ENCODE results near the gene LSM10.
A peak's percentile ranks its signal among the peaks of the same experiment; 100 is the strongest.

The LSM10 gene

DNA sequence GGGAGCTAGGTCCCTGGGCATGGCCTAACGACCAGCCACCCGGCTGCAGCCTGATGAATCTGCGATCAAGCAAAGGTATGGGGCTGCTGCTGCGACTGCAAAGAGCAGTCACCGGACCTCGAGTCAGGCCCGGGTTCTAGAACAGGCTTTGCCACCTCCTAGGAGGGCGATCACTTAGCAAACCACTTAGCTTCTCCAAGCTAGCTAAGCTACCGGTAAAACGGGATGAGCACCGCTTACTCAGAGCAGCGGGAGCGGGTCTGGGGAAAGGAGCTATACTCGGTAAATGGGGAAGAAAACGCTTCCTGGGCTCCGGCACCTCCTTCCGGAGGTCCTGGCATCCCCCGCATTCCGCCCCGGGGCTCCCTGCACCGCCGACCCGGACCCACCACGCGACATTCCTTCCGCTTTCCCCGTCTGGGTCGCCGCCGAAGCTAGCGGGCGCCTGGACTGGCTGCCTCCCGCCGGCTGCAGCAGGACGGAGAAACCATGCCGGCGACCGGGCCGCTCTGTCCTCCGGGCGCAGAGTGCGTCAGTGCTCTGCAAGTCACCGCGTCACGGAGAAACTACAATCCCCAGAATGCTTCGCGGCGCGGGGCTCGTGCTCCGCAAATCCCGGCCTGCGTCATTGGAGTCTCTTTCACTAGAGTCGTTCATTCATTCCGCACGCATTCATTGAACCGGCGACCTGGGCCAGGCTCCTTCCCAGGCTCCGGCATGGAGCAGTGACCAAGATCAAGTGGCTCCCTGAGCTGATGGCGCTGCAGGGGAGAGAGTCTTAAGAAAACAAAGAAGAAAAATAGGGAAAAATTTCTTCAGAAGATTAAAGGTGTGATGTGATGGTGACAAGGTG, at the start of gene LSM10:
Gene LSM10 (minus strand): TSS at position 531 of the 853 bp plus-strand sequence. CDS start 3,779 bp downstream, outside the sequence.
- DNase-seq (ENCODE audit: extremely low read depth in 1 of 2, low read depth in 1 of 2) = peak; percentile 70 to 89

GRCh38 chr1:36447450-36447849, 49.7 kb upstream of the LSM10 start:
- DNase-seq (ENCODE audit: extremely low read depth in 1 of 2, low read depth in 1 of 2) = no peak

DNA sequence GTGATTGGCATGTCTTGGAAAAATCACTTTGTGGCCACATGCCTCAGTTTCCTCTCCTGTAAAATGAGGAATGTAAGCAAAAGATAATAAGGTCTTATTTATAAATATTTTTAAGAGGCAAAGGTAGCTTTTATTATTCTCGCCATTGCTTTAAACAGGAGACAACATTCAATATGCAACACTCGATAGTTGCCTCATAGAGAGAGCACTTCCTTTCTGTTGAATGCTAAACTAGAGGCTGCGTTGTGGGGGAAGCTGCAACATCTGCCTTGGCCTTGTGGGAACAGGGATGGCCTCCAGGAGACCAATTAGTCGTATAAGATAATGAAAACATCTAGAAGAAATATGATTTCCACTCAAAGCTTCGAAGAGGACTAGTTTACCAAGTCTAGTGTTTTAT, 49.0 kb upstream of the LSM10 start:
- no peak for DNase-seq (ENCODE audit: extremely low read depth in 1 of 2, low read depth in 1 of 2)

DNA sequence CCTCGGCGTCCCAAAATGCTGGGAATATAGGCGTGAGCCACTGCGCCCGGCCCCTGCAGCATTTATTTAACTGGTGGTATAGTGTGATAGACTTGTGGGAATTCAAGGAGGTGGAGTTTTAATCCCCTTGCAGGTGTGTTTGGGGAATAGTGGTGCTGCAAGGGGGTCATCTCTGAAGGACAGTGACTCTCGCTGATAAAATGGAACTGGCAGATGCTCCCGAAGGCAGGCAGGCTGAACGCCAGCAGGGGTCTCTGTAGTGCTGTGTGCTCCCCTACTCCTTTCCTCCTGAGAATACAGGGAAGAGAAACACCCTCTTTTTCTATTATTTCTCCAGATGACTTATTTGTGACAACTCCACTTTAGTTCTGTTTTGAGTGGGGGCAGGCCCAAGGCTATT, 48.6 kb upstream of the LSM10 start:
- no peak for DNase-seq (ENCODE audit: extremely low read depth in 1 of 2, low read depth in 1 of 2)

GRCh38 chr1:36443297-36443696, 45.6 kb upstream of the LSM10 start:
- no peak for DNase-seq (ENCODE audit: extremely low read depth in 1 of 2, low read depth in 1 of 2)

DNA sequence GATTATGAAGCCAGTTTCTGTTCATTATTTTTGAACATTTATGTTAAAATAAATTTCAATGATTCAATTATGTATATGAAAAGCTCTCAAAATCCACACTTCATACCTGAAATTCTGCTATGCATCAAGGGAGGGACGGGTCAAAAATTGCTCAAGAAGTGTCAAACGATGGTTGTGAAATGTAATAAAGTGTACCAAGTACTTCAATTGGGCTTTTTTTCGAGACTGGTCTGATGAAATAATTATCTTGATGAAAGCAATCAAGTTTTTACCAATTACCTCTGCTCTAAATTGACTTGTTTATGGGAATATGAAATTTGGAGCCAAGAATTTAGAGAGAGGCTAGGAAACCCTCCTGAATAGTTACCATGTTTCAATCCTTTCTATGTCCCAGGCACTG, 44.6 kb upstream of the LSM10 start:
- no peak for DNase-seq (ENCODE audit: extremely low read depth in 1 of 2, low read depth in 1 of 2)

GRCh38 chr1:36440646-36441045, 42.9 kb upstream of the LSM10 start:
- no peak for DNase-seq (ENCODE audit: extremely low read depth in 1 of 2, low read depth in 1 of 2)

GRCh38 chr1:36440044-36440443, 42.3 kb upstream of the LSM10 start:
- no peak for DNase-seq (ENCODE audit: extremely low read depth in 1 of 2, low read depth in 1 of 2)

DNA sequence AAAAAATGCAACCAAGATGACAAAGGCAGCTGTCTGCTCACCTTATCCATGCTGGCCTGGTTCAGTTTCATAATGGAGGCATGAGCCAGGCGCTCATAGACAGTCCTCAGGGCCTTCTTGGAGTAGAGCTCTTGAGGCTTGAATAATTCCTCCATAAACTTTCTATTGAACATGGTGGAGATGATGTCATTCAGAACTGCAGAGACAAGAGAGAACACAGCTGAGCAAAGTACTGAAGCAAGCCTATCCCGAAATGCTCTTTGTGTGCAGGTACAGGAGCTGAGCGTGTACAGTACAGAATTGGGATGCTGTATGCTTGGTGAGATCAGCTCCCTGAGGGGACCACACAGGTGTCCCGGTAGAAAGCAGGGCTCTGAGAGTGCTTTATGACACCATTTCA, 41.0 kb upstream of the LSM10 start:
- DNase-seq (ENCODE audit: extremely low read depth in 1 of 2, low read depth in 1 of 2) = no peak

DNA sequence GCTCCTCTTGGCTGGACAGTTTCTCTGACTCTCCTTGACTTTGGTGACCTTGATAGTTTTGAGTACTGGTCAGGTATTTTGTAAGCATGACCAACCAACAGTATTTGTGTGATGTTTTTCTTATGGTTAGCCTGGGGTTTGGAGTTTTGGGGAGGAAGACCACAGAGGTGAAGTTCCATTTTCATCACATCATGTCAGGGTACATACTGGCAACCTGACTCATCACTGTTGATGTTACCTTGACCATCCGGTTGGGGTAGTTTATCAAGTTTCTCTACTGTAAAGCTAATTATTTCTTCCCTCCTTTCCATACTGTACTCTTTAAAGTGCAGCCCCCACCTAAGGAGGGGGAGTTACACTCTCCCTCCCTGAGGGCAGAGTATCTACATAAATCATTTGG, 39.1 kb upstream of the LSM10 start:
- no peak for DNase-seq (ENCODE audit: extremely low read depth in 1 of 2, low read depth in 1 of 2)

GRCh38 chr1:36433102-36433501, 35.4 kb upstream of the LSM10 start:
- DNase-seq (ENCODE audit: extremely low read depth in 1 of 2, low read depth in 1 of 2) = no peak

DNA sequence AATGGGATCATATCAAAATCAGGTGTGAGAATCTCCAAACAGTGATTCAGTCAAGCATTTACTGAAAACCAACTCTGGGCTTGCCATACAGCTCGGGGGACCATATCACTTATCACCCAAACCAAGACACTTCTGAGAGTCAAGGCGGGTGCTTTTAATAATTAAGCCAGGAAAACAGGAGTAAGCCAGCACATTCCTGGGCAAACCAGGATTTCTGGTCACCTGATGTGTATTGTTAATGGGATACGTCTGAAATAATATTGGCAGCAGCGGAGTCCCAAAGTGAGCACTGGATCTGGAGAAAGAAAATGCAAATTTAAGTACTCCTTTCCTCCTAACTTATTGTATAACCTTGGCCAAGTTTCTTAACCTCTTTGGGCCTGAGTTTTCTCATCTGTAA, 34.9 kb upstream of the LSM10 start:
- no peak for DNase-seq (ENCODE audit: extremely low read depth in 1 of 2, low read depth in 1 of 2)

GRCh38 chr1:36425791-36426190, 28.1 kb upstream of the LSM10 start:
- no peak for DNase-seq (ENCODE audit: extremely low read depth in 1 of 2, low read depth in 1 of 2)

DNA sequence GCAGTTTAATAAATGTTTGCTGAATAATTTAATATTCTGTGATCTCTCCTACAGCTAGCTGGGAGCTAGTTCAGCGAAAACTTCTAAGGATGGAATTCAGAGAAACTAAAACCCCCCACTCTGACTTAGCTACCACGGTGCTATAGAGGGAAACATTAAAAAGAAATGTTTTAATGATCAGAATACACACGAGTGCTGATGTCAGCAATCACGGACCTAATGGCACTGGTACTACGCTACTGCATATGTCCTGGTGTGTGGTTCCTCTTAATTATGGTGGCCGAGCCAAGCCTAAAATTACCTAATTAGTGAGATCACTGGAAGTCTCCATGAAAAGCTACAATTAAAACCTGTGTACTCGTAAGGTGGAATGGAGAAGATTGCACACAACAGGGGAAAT, 23.9 kb upstream of the LSM10 start:
- DNase-seq (ENCODE audit: extremely low read depth in 1 of 2, low read depth in 1 of 2) = no peak

DNA sequence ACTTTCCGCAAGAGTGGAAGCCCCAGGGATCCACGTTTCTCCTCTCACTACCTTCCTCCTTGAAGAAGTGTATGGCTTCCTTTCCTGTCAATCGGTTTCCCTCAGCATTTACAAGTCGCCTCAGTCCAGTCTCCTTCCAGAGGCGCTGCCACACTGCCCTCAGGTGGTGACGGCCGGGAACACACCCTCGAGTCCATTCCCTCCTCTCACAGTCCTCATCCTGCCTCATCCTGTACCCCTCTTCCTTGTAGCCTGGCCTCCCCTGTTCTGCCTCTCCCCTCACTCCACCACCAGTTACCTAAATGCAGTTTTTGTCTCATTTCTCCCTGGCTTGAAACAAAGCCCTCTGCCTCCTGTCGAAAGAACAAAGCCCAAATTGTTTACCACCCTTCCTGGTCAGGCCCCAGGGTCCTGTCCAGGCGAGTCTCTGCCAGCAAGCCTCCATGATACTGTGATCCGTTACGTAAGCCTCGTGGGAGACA, 23.2 kb upstream of the LSM10 start:
- DNase-seq (ENCODE audit: extremely low read depth in 1 of 2, low read depth in 1 of 2) = peak; percentile 74 to 85

DNA sequence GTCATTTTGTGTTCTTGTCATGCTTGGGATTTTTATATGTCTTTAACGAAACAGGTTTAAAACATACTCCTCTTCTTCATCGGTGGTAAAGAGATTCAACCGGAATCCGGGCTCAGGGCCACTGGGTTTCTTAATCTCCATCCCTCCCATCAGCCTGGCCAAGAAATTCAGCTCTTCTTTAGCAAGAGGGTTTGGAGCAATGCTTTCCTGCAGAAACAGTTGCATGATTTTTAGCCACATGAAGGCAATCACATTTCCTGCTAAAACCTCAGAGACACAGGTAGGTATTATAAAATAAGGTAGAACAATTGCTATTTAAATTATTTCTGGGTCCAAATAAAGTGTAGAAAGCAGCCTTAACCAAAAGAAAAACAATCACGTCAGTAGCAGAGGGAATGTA, 22.7 kb upstream of the LSM10 start:
- DNase-seq (ENCODE audit: extremely low read depth in 1 of 2, low read depth in 1 of 2) = no peak

DNA sequence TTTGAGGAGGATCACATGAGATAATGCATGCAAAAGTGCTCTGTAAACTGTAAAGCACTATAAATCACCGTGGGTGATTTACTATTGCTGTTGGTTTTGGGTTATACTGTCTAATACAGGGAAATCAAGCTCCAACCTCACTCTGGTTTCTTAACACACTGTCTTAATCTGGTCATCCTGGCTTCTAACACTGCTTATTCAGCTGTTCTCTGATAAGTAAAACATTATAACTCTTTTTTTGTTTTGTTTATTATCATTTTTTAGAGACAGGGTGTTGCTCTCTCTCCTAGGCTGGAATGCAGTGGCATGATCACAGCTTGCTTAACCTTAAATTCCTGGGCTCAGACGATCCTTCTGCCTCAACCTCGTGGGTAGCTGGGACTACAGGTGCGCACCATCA, 21.9 kb upstream of the LSM10 start:
- DNase-seq (ENCODE audit: extremely low read depth in 1 of 2, low read depth in 1 of 2) = no peak

GRCh38 chr1:36419140-36419539, 21.4 kb upstream of the LSM10 start:
- DNase-seq (ENCODE audit: extremely low read depth in 1 of 2, low read depth in 1 of 2) = no peak

DNA sequence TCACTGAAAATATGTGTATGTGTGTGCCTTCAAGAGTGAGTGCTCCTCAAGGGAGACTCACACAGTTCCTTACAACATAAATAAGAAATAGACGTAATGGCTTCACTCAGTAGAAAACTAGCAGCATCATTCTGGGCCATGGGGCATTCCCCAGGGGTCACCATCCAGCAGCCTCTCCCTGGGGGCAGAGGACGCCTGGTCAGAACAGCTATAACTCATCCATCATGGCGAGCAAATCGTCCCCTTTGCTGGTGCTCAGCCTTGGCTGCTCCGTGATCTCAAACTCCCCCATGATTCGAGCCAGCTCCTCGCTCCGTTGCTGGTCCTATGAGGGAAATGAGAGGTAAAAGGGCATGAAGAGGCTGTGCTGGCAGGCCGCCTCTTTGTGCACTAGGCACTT, 20.2 kb upstream of the LSM10 start:
- no peak for DNase-seq (ENCODE audit: extremely low read depth in 1 of 2, low read depth in 1 of 2)

- no peak for DNase-seq (ENCODE audit: extremely low read depth in 1 of 2, low read depth in 1 of 2)
Measured at GRCh38 chr1:36415661-36416326, 18.1 kb upstream of the LSM10 start.

- no peak for DNase-seq (ENCODE audit: extremely low read depth in 1 of 2, low read depth in 1 of 2)
Measured at GRCh38 chr1:36414384-36414783, 16.7 kb upstream of the LSM10 start.

Data from activated CD8-positive, alpha-beta memory T cell treated with anti-CD3 and anti-CD28 coated beads for 1 hour (primary cell).